Measurements from ENCODE around the gene CACFD1.

CACFD1 gene

GRCh38 chr9:133452562-133452961 lies 7.2 kb upstream of the CACFD1 start:
- TF ChIP-seq ZNF274 (IDR thresholded peaks at IDR 0.05; ENCODE audit: low read depth, low read length), result no peak
- no peak overlapping the region for H3K4me3 ChIP-seq (ENCODE audit: low read length)

GRCh38 chr9:133453651-133454050 lies 6.1 kb upstream of the CACFD1 start:
- no peak overlapping the region for H3K4me3 ChIP-seq (ENCODE audit: low read length)
- no peak for TF ChIP-seq ZNF274 (IDR thresholded peaks at IDR 0.05; ENCODE audit: low read depth, low read length)

- no peak for TF ChIP-seq ZNF274 (IDR thresholded peaks at IDR 0.05; ENCODE audit: low read depth, low read length)
- no peak overlapping the region for H3K4me3 ChIP-seq (ENCODE audit: low read length)
Measured at GRCh38 chr9:133454325-133454724, 5.5 kb upstream of the CACFD1 start.

DNA sequence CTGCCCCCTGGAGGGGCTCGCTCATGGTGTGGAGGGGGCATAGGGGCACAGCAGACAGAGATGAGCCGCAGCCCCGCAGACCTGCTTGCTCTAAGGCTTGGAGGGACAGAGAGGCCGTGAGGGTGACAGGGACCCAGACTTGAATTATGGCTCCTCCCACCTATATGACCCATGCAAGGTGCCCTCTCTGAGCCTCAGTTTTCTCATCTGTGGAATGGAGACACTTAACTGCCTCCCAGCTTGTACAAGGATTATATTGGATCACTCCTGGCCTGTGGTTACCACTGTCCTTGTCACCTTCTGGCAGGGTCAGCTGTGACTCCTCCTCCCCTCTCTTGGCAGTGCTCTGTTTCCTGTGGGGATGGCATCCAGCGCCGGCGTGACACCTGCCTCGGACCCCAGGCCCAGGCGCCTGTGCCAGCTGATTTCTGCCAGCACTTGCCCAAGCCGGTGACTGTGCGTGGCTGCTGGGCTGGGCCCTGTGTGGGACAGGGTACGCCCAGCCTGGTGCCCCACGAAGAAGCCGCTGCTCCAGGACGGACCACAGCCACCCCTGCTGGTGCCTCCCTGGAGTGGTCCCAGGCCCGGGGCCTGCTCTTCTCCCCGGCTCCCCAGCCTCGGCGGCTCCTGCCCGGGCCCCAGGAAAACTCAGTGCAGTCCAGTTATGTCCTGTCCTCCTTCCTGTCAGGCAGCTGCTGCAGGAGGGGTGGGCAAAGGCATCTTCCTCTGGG lies 4.7 kb upstream of the CACFD1 start:
- H3K4me3 ChIP-seq (ENCODE audit: low read length), result no peak overlapping the region
- TF ChIP-seq ZNF274 (IDR thresholded peaks at IDR 0.05; ENCODE audit: low read depth, low read length), result no peak

DNA sequence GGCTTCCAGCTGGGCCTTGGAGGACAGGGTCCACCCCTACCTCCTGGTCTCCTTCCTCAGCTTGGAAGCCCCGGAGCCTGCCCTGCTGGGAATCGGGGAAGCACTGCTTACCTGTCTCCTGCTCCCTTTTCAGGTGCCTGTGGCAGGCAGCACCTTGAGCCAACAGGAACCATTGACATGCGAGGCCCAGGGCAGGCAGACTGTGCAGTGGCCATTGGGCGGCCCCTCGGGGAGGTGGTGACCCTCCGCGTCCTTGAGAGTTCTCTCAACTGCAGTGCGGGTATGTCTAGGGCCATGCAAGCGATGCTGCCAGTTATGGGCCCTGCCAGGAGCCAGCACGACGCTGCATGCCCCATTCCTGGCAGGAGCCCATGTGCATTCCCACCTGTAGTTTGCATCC lies 3.8 kb upstream of the CACFD1 start:
- TF ChIP-seq ZNF274 (IDR thresholded peaks at IDR 0.05; ENCODE audit: low read depth, low read length), result no peak

GRCh38 chr9:133456409-133456808 lies 3.4 kb upstream of the CACFD1 start:
- no peak for TF ChIP-seq ZNF274 (IDR thresholded peaks at IDR 0.05; ENCODE audit: low read depth, low read length)
- H3K4me3 ChIP-seq (ENCODE audit: low read length), result no peak overlapping the region

More for the DNA sequence above, 3.8 kb upstream of the CACFD1 start:
- H3K4me3 ChIP-seq (ENCODE audit: low read length), result no peak overlapping the region

- H3K4me3 ChIP-seq (ENCODE audit: low read length), result no peak overlapping the region
- no peak for TF ChIP-seq ZNF274 (IDR thresholded peaks at IDR 0.05; ENCODE audit: low read depth, low read length)
Measured at GRCh38 chr9:133457233-133457632, 2.5 kb upstream of the CACFD1 start.

GRCh38 chr9:133457748-133458147 lies 2.0 kb upstream of the CACFD1 start:
- no peak for TF ChIP-seq ZNF274 (IDR thresholded peaks at IDR 0.05; ENCODE audit: low read depth, low read length)
- no peak overlapping the region for H3K4me3 ChIP-seq (ENCODE audit: low read length)

GRCh38 chr9:133458643-133459312 lies 1.0 kb upstream of the CACFD1 start:
- H3K4me3 ChIP-seq (ENCODE audit: low read length), result no peak overlapping the region; the same call in 1 of the 2 replicates
- no peak for TF ChIP-seq ZNF274 (IDR thresholded peaks at IDR 0.05; ENCODE audit: low read depth, low read length)

DNA sequence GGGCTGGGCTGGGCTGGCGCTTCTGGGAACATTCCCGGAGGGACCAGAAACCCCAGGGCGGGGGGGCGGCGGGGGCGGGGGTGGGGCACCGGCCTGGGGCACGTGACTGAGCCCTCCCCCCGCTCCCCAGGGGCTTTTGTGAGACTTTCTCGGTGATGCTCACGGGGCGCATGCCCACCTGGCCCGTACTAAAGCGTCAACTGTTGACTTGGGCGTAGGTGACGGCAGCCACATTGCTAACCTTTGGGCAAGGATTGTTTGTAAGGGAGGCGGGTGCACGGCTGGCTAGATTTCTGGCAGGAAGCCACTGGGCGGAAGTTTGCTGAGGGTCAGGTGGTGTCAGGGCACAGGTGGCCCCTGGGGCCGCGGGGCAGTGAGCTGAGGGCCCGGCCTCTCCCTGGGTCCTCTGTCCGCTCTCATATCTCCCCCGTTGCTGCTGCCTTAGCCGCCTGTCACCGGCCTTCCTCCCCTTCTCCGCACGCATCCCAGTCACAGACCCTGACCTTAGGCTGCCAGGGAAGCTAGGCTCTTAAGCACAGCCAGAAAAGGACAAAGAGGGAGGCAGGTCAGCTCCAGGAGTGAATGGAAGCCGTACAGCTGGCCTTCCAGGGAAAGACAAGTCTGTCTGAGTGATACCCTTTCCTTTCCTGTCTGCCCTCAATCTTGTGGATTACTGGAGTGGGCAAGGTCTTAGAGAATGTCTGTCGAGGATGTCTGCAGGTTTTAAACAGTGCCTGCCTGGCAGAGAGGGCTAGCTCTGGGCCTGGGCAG lies 812 bp downstream of the CACFD1 start:
- no peak for TF ChIP-seq ZNF274 (IDR thresholded peaks at IDR 0.05; ENCODE audit: low read depth, low read length)
- H3K4me3 ChIP-seq (ENCODE audit: low read length), result peak overlapping the region; percentile 74; the same call in 1 of the 2 replicates

GRCh38 chr9:133461975-133462374 lies 2.2 kb downstream of the CACFD1 start:
- no peak overlapping the region for H3K4me3 ChIP-seq (ENCODE audit: low read length)

GRCh38 chr9:133463234-133463863 lies 3.6 kb downstream of the CACFD1 start:
- H3K4me3 ChIP-seq (ENCODE audit: low read length), result no peak overlapping the region
- no peak for TF ChIP-seq ZNF274 (IDR thresholded peaks at IDR 0.05; ENCODE audit: low read depth, low read length)

More at GRCh38 chr9:133461975-133462374, 2.2 kb downstream of the CACFD1 start:
- TF ChIP-seq ZNF274 (IDR thresholded peaks at IDR 0.05; ENCODE audit: low read depth, low read length), result no peak

DNA sequence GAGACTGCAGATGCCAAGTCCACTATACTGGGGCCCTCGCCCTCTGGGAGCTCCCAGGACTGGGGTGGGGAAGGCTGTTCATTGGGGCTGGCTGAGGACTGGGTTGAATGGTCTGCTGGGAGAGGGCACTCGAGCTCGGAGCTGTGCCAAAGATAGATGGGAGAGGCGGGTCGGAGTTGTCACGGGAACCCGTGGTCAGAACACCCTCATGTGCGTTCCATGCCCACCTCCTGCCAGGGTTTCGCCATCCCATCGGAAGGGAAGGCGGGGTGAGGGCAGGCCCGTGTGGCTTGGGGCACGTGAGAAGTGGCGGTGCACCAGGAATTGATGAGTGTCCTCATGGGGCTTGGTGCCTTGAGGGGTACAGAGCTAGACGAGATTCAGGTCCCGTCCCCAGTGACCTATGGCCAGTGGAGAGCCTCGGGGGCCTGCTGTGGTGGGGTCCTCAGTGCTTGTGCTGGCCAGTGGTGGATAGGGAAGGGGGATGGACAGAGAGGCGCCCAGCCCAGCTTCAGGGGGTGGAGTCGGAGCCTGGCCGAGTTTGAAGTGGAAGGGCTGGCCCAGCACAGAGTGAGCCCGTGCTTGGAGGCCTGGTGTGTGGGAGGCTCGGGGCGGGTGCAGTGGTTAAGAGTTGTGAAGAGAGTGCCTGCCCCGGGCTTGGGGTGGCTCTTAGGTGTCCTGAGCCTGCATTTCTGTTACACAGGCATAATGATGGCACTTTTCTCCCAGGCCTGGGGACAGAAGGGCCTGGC lies 4.3 kb downstream of the CACFD1 start:
- no peak for TF ChIP-seq ZNF274 (IDR thresholded peaks at IDR 0.05; ENCODE audit: low read depth, low read length)
- H3K4me3 ChIP-seq (ENCODE audit: low read length), result no peak overlapping the region
